Activated gamma-delta T cell treated with anti-CD3 and anti-CD28 coated beads, Interleukin-2, amount 50 U/mL, for 16 hours (primary cell): ENCODE data around the gene MBD3L1.

ENCODE experiments used
- DNase-seq: peaks from one replicate; pipeline ENCODE4 v3.0.0-alpha.2; 2020; ENCODE audit warnings: low read depth

Gene MBD3L1

DNA sequence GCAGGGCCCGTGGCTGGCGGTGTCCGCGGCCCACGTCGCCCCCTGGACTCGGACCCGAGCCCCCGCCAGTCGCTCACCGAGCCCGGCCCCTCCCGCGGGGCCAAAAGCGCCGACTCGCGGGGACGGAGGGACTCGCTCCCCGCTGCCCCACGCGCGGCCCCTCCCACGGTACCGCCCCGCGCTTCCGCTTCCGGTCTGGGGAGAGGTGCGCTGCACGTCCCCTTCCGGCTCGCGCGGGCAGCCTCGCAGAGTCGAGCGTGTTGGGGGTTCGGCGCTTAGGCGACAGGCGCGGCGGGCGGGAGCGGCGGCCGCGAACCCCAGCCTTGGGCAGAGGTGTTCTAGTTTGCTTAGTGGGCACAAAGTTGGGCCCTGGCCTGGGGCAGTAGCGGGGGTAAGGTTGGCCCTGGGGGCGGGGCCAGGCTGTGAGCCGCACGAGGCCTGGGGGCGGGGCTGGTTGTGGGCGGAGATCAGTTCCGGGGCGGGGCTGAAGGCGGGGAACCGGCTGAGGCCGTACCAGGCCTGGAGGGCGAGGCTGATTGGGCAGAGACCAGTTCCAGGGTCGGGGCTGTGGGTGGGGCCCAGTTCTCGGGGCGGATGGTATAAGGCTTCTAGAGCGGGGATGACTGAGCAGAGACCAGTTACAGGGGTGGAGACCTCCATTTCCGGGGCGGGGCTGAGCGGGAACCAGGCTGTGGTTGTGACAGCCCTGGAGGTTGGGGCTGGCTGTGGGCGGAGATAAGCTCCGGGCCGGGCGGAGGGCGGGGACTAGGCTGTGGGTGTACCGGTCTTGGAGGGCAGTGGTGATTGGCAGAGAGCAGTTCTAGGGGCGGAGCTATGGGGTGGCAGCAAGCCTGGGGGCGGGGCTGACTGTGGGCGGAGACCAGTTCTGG lies at the start of gene MBD3L1, which contains the start of gene ZNF558:
TSS of gene MBD3L1 (plus strand) at position 246 of the 890 bp plus-strand sequence. CDS start 10,302 bp downstream, outside the sequence.
TSS of gene ZNF558 (minus strand) at position 173 of the 890 bp plus-strand sequence. CDS start 9,645 bp downstream, outside the sequence.
- DNase-seq: peak; percentile 99

DNA sequence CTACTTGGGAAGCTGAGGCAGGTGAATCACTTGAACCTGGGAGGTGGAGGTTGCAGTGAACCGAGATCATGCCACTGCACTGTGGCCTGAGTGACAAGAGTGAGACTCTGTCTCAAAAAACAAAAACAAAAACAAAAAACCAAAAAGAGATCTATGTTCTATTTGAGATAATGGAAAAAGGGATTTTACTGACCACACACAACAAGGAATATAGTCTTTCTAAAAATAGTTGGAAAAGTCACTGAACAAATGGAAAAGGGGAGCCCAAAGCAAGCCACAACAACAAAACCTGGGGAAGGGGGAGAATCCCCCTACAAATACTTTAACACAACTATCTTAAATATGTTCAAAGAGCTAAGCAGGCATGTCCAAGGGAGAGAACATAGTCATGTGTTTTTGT lies 37.4 kb upstream of the MBD3L1 start:
- DNase-seq: no peak

DNA sequence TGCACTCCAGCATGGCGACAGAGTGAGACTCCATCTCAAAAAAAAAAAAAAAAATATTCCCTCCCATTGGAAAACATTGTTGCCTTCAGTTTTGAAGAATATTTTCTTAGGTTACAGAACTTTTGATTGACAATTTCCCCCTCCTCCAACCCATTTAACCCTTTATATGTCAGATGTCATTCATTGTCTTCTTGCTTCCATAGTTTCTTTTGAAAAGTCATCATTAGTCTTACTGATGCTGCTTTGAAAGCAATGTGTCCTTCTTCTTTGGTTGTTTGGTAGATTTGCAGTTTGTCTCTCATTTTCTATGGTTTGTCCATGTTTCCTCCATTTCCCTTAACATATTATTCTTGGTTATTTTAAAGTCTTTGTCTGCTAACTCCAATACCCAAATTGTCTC lies 25.5 kb upstream of the MBD3L1 start:
- no peak for DNase-seq

DNA sequence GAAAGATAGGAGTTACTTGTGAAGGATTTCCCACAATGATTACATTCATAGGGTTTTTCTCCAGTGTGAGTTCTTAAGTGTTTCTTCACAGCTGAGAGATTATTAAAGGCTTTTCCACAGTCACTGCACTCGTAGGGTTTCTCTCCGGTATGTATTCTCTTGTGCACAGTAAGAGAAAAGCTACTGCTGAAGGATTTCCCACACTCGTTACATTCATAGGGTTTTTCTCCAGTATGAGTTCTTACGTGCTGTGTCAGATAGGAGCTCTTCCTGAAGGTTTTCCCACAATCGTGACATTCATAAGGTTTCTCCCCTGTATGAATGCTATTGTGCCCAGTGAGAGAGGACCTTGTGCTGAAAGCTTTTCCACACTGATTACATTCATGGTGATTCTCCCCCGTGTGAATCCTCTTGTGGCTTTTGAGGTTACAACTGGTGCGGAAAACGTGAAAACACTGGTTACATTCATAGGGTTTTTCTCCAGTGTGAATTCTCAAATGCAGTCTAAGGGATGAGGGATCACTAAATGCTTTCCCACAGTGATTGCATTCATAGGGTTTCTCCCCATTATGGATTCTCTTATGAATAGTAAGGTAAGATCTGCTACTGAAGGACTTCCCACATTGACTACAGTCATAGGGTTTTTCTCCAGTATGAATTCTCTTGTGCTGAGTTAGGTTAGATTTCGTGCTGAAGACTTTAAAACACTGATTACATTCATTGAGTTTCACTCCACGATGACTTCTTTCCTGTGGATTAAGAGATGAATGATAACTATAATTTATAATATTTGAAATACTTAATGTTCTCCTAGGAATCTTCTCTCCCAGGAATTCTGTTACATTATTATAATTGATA lies 20.6 kb upstream of the MBD3L1 start:
- DNase-seq: no peak

DNA sequence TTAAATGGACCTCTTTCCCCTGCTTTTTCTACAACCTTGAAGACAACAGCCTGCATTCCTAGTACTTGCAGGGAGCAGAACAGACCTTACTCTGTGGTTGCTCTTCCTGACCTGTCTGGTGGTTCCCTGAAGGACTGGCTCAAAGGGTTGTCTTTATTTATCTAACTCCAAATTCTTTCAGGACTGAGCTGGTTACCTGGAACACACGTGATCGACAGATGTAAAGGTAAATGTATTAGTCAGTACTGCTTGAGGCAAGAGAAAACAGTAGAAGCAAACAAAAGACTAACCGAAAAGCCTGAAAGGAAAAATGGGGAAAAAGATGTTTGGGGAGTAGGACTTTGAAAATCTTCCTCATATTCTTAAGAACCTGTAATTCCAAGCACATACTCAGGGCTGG lies 18.0 kb upstream of the MBD3L1 start:
- DNase-seq: no peak

DNA sequence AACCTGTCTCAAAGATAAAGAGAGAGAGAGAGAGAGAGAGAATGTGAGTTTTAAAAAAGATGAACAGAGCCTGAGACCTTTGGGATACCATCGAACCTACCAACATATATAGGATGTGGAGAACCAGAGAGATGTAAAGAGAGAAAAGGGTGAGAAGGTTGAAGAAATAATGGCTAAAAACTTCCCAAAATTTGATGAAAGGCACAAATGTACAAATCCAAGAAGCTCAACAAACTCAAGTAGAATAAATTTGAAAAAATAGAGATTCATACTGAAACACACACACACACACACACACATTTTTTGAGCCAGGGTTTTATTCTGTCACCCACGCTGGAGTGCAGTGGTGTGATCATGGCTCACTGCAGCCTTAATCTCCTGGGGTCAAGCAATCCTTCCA lies 16.4 kb upstream of the MBD3L1 start:
- no peak for DNase-seq

DNA sequence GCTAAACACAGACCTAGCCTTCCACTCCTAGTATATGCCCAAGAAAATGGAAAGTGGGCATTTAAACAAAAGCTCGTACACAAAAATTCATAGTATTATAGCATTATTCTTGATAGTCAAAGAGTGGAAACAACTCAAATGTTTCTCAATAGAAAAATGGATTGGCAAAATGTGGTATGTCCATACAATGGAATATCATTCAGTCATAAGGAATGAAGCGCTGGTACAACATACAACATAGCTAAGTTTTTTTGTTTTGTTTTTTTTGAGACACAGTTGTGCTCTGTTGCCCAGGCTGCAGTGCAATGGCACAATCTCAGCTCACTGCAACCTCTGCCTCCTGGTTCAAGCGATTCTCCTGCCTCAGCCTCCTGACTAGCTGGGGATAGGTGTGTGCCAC lies 11.9 kb upstream of the MBD3L1 start:
- no peak for DNase-seq

DNA sequence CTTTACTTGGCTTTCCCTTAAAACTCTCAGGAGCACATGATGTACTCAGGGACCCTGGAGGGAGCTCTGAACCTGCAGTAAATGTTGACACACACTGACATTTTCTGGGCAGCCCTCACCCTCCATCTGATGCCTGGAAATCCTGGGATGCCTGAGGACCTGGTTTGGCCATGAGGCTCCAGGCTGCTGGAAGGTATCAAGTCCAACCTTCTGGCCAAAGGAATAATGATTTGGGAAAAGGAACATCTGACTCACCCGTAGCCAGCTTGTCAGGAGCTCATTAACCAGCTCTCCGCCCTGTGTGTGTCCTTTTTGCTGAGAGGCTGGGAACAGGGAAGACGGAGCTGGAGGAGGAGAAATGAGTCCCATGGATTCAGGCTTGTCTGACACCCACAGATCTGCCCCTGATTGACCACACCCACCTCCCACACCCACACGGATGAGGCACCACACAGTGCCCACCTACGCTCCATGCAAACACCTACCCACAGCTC lies 10.4 kb upstream of the MBD3L1 start:
- DNase-seq: no peak

DNA sequence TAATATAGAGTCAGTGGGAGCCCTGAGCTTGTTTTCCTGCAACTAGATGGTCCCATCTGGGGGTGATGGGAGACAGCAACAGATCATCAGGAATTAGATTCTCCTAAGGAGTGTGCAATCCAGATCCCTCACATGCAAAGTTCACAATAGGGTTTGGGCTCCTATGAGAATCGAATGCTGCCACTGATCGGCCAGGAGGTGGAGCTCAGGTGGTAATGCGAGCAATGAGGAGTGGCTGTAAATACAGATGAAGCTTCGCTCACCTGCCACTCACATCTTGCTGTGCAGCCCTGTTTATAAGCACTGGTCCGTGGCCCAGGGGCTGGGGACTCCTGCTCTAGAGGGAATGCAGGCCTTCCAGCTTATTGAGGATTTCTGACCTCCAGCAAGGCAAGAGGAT lies 5.8 kb upstream of the MBD3L1 start:
- no peak for DNase-seq

DNA sequence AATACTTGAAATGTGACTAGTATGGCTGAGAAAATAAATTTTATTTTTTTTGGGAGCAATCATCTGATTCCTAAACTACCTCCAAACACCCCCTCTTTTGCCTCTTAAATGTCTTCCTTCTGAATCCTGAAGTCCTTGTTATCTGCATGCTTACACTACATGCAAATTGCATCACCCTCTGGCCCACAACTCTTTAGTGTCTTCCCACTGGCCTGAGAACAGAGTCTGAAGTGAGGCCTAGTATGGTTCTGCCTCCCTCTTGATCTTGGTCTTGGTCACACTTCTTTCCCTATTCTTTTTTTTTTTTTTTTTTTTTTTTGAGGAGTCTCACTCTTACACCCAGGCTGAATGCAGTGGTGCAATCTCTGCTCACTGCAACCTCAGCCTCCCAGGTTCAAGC lies 4.9 kb upstream of the MBD3L1 start:
- DNase-seq: no peak

DNA sequence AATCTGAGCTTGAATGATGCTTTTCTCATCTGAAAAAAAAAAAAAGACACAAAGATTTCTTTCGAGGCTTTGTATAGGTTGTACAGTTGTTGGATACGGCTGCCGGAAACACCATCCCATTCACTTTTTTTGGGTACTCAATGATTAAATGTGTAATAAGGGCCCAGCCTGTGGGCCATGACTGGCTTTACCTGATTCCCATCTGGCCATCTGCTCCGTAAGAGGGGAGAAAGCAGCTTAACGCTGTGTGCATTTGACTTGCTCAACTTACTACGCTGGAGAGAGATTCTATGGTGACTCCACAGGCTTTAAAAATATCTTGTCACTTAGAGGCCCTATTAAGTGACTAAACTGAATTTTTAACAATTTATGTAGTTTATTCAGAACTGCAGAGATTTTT lies 804 bp upstream of the MBD3L1 start:
- DNase-seq: no peak

DNA sequence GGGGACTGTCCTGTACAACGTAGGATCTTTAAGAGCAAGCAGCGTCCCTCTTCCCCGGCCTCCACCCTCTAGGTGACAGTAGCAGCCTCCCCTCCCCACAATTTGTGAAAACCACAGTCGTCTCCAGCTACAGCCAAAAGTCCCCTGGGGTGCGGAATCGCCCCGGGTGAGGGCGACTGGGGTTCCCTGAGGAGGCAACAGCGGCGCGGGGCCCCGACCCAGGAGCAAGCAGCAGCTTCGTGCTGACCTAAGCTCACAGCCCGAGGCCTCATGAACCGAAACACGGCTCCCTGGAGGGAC lies 395 bp upstream of the MBD3L1 start:
- DNase-seq: no peak

DNA sequence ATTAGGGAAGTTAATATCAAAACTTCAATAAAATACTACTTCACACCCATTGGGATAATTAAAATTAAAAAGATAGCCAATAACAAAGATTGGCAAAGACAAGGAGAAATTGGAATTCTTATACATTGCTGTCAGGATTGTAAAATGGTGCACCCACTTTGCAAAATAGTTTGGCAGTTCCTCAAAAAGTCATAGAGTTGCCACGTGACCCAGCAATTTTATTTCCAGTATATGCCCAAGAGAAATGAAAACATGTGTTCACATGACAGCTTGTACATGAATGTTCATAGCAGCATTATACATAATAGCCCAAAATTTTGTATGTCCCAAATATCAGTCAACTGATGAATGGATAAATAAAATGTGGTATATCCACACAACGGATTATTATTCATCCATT lies 3.3 kb downstream of the MBD3L1 start:
- DNase-seq: no peak

DNA sequence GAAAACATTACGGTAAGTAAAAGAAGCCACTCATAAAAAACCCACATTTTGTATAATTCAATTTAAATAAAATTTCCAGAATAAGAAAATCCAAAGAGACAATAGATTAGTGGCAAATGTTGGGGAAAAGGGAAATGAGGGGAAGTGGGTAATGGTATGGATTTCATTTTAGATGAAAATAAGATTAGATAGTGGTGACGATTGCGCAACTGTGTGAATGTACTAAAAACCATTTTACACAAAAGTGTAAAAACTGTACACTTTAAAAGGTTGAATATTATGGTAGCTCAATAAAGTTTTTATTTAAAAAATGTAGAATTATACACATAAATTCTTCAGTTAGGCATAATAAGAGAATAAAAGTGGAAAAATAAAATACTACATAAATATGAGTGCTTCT lies 3.7 kb downstream of the MBD3L1 start:
- DNase-seq: no peak

DNA sequence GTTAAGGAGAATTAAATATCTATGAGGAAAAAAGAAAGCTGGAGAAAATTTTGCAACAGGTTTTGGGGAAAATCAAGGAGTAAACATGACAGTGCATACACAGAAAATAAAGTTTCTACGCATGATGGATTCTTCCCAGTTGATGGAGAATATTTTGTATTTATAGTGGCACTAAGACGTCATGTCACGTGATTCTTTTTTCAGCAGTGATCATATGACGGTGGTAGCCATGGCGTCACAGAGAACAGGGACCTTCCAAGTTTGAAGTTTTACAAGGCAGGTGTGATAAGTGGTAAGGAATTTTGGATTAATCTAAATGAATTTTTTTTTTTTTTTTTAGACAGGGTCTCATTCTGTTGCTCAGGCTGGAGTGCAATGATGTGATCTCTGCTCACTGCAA lies 8.5 kb downstream of the MBD3L1 start:
- no peak for DNase-seq

DNA sequence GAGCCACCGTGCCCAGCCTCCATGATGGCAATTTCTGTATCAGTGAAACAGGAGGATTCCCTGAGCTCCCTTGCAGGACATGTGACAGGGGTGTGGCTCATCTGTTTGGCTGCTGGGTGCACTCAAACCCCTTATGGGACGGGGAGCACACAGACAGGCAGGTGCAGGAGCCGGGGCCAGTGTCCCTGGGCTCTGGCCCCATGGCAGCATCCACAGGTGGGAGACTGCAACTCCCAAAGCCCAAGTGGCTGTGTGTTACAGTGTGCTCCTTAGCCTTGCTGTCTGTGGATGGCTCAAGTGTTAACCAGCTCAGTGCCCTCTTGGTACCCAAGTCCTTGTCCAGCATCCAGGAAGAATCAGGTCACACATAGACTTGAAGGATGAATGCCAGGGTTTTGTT lies 14.6 kb downstream of the MBD3L1 start:
- DNase-seq: no peak

DNA sequence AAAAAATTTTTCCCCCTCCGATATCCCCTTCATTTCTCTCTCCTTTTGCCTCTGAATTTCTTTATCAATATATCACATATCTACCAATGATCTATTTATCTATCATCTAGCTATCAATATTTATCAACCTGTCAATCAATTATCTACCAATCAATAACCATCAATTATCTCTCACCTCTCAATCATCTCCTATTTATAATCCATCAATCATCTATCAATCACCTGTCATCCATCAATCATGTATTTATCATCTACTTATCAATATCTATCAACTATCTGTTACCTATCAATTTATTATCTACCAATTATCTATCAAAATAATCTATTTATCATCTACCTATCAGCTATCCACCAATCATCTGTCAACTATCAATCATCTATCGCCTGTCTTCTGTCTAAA lies 17.1 kb downstream of the MBD3L1 start:
- DNase-seq: no peak

DNA sequence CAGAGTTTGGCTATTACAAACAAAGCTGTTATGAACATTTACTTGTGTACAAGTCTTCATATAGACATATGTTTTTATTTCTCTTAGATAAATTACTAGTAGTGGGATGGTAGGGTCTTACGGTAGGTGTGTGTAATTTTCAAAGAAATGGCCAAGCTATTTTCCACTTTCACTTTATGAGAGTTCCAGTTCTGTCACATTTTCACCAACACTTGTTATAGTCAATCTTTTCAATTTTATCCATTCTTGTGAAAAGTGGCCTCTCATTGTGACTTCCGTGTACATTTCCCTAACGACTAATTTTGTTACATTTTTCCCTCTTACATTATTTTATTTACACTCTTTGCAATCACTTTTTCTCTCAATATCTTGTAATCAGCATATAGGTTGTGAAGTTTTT lies 18.3 kb downstream of the MBD3L1 start:
- no peak for DNase-seq

DNA sequence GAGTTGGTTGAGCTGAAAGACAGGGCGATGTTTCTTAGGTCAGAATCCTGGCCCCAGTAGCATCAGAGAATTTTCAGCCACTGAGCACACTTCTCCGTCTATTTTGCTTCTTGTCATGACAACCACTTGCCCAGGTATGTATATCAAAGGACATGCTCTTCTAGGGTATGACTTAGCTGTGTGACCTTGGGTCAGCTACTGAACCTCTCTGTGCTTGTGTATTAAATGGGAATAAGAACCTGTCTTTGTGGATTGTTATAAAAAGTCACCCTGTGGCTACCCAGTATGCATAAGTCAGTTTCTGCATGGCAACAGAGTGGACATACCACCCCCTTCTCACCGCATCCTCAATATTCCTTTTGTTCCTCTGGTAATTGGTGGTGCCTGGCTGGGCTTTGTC lies 26.1 kb downstream of the MBD3L1 start:
- no peak for DNase-seq

DNA sequence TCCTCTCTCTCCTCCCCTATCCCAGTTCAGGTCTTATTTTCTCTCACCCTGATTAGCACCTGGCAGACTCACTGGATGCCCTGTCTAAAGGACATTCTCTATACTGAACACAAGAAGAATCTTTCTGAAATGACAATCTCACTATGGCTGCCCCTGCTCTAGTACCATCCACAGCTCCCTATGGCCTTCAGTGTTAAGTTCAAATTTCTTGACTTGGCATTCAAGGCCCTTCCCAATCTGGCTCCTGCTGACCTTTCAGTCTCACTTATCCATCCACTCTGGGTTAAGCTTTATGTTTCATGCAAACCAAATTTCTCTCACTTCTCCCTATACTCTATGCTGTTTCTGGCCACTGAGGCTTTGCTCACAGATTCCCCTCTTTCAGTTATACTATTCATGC lies 34.2 kb downstream of the MBD3L1 start:
- no peak for DNase-seq

DNA sequence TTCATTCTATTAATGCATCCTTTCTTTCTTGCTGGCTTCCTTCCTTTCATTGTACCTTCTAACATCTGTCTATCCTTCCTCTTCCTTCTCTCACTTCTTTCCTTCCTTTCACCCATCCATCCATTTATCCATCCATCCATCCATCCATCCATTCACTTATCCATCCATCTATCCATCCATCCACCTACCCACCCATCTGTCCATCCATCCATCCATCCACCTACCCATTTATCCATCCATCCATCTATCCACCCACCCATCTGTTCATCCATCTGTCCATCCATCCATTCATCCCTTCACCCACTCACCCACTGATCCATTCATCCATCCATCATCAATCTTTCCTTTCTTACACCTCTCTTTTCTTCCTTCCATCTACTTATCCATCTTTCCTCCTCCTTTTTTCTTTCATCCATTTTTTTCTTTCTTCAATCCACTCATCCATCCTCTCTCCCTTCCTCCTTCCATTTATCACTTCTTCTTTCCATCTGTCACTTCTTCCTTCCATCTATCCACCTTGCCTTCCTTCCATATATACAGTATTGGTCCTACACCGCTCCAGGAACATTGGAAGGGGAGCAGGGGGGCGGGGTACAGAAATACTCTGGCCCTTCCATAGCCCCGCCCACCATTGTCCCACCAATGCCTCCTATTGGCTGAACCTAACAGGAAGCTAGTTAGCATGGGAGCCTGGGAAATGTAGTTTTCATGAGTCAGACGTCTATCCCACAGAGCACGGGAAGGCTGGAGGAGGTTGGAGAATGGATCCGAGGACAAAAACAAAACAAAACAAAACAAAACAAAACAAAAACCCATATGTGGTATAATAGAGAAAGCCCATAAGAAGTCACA lies 45.9 kb downstream of the MBD3L1 start:
- DNase-seq: no peak

DNA sequence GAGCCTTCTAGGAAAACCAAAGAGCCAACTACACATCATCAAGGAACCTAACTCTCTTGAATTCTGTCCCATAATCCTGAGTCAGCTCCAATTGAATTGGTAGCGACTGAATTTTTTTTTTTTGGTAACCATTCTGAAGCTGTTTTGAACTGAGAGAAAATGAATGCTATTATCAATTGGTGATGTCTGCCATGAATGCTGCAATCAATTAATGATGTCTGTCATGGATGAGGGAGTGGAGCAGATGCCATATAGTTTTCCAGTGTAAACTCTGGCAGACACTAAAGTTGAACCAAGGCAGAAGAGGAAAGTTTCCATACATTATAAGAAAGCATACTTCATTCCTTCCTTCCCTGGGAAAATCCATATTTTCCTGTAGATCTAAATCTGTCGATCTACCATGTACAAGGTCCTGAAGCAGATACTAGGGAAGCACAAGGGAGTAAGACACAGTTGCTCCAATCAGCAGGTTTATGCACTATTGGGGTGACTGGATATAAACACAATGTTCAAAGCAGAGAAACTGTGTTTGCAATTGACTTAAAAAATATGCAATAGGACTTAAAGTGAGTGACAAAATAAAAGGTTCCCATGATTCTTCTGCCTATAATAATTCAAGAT lies 48.8 kb downstream of the MBD3L1 start:
- no peak for DNase-seq
